AG20443 (cell line): Measurements from ENCODE around the gene POLN.
A peak's percentile ranks its signal among the peaks of the same experiment; 100 is the strongest.

Source experiments
- DNase-seq: peaks from one replicate; pipeline ENCODE4 v3.0.0; 2012; ENCODE audit warnings: low spot score, mixed read lengths

The POLN gene

GRCh38 chr4:2059046-2059725 is 182.7 kb downstream of the POLN start, which contains the start of gene NAT8L:
NAT8L (plus strand) TSS chr4:2059327; CDS start chr4:2059512, 185 bp downstream.
- DNase-seq = no peak

GRCh38 chr4:2058264-2059045 is 183.5 kb downstream of the POLN start:
- no peak for DNase-seq

GRCh38 chr4:2057382-2058065 is 184.4 kb downstream of the POLN start:
- no peak for DNase-seq

GRCh38 chr4:2054217-2054616 is 187.7 kb downstream of the POLN start:
- no peak for DNase-seq

GRCh38 chr4:2051086-2051485 is 190.8 kb downstream of the POLN start:
- no peak for DNase-seq

GRCh38 chr4:2049811-2050210 is 192.1 kb downstream of the POLN start:
- DNase-seq = no peak

GRCh38 chr4:2049381-2049780 is 192.5 kb downstream of the POLN start:
- no peak for DNase-seq

GRCh38 chr4:2048831-2049230 is 193.1 kb downstream of the POLN start:
- no peak for DNase-seq

- DNase-seq = no peak
These were observed 193.9 kb downstream of the POLN start for GRCh38 chr4:2047781-2048581.

GRCh38 chr4:2047031-2047660 is 194.8 kb downstream of the POLN start:
- DNase-seq = peak; percentile 12

- no peak for DNase-seq
These were observed 195.6 kb downstream of the POLN start for GRCh38 chr4:2046031-2046961.

GRCh38 chr4:2045518-2045951 is 196.4 kb downstream of the POLN start:
- DNase-seq = peak; percentile 14

- DNase-seq = no peak
These were observed 197.1 kb downstream of the POLN start for GRCh38 chr4:2044542-2045517.

- no peak for DNase-seq
These were observed 197.8 kb downstream of the POLN start for GRCh38 chr4:2044119-2044485.

GRCh38 chr4:2043396-2044118 is 198.4 kb downstream of the POLN start:
- DNase-seq = no peak

- DNase-seq = no peak
These were observed 198.9 kb downstream of the POLN start for GRCh38 chr4:2042947-2043395.

GRCh38 chr4:2042204-2042946 is 199.5 kb downstream of the POLN start:
- DNase-seq = peak; percentile 74
